Measurements from ENCODE around the gene PRKCZ. TPM values are rescaled to one million over a fixed set of nuclear protein-coding genes. Genes with fewer than 3 reads are reported as not detected.

PRKCZ gene
- total RNA-seq, 1 donor from 2014 or later: 13.9 TPM

DNA sequence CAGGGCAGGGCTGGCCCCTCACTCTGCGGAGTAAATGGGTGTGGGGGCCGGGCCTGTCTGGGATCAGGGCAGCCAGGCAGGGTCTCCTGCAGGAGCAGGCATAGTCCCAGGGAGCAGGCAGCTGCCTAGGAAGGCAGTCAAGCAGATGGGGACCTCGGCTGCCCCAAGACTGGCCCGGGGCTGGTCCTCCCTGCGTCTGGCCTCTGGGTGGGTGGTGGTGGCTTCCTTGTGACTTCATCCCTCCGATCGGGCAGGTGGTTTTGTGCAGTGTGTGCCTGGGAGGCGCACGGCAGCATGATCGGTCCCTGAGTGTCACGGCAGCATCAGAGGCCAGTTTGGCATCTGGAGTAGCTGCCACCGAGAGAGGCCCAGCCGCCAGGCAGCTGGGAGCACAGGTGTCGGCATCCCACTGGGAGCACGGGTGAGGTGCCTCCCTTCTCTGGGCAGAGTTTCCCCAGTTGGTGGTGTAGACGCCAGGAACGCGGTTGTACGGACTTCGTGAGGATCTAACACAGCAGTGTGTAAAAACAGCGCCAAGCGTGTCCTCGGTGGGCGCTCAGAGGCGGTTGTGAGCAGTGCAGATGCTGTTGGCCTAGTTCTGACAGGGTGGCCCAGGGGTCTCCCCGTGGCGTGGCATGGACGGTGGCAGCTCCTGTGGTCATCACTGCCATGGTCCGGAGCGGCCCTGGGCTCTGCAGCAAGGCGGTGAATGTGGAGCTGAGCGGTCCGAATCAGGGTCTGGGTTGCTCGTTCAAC, 45.9 kb downstream of the PRKCZ start:
- DNase-seq (ENCODE audit: low spot score): no peak
- intact Hi-C loops (cut with DNase I): no loop called here

DNA sequence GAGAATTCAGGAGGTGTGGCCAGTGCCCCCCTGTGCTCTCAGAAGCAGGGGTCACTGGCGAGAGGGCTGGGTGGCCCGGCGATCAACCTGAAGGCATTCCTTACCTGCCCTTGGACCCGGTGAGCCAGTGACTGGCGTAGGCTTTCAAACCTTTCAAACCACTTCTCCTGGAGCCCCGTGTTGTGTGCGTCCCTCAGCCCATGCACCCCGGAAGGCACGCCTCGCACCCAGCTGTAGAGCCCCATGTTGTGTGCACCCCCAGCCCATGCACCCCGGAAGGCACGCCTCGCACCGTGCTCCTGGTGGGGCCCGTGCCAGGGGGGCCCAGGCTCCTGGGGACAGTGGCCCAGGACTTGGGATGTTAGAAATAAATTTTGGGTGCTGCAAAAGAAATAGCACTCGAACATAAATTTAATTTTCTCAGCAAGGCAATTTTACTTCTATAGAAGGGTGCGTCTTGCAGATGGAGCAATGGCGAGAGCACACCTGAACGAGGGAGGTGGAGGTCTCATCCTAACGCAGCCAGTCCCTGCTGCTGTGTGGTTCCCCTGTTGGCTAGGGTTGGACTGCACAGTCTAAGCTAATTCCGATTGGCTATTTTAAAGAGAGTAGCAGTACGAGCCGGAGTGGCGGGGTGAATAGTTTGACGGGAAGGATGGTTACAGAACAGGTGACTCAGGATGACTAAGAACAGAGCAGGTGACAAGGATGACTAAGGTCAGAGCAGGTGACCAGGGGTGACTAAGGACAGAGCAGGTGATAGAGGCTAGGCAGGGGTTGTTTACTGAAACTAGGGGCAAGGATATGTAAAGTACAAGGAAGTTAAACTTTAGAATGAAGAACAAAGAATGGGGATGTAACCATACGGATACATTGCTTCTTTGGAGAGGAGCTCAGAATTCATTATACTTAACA, 47.4 kb downstream of the PRKCZ start:
- intact Hi-C loops (cut with DNase I): no loop called here
- DNase-seq (ENCODE audit: low spot score): no peak

DNA sequence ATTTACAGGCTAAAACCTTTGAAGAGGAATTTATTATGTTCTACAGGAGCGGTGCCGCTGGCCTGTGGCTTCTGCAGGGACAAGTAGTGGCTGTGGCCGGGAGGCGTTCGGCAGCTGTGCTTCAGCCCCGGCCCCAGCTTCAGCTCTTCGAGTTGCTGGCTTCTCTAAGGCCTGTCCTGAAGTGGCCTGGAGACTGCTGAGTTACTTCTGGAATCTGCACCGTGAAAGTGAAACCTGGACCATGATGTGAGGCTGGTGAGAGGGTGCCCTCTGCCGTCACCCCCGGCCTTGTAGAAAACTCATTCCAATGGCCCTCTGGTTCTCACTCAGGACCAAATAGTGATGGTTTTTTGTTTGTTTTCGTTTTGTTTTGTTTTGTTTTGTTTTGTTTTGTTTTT, 48.1 kb downstream of the PRKCZ start:
- no peak for DNase-seq (ENCODE audit: low spot score)
- intact Hi-C loops (cut with DNase I): no loop called here

DNA sequence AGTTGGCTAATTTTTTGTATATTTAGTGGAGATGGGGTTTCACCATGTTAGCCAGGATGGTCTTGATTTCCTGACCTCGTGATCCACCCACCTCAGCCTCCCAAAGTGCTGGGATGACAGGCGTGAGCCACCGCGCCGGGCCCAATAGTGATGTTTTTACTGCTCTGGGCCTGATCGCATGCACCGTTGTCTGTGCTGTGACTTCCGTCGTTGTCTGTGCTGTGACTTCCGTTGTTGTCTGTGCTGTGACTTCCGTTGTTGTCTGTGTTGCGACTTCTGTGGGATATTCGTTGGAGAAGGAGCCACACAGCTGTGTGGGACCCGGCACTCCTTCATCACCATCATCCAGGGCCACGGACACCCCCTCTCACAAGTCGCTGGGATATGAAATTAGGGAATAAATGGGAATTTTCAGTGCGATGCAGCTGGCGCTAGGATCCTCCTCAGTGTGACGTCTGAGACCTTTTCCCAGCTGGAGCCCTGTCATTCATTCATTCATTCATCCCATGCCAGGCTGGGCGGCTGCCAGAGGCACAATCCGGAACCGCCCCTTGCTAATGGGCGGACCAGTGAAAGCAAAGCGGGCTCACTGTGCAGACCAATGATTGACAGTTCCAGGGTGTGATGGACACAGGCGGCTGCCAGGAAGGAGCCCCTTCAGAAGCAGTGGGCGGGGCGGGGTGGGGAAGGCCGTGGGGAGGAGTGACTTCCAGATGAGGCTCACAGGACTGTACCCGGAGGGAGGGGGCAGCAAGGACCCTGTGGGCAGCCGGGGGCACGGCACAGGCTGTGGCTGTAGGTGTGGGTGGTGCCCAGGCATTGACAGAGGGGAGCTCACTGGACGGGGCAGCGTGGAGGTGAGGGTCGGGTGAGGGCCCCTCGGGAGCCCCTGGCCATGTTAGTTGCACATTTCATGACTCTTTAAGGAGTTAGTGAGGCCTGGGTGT, 48.9 kb downstream of the PRKCZ start:
- intact Hi-C loops (cut with DNase I): no loop called here
- DNase-seq (ENCODE audit: low spot score): no peak

DNA sequence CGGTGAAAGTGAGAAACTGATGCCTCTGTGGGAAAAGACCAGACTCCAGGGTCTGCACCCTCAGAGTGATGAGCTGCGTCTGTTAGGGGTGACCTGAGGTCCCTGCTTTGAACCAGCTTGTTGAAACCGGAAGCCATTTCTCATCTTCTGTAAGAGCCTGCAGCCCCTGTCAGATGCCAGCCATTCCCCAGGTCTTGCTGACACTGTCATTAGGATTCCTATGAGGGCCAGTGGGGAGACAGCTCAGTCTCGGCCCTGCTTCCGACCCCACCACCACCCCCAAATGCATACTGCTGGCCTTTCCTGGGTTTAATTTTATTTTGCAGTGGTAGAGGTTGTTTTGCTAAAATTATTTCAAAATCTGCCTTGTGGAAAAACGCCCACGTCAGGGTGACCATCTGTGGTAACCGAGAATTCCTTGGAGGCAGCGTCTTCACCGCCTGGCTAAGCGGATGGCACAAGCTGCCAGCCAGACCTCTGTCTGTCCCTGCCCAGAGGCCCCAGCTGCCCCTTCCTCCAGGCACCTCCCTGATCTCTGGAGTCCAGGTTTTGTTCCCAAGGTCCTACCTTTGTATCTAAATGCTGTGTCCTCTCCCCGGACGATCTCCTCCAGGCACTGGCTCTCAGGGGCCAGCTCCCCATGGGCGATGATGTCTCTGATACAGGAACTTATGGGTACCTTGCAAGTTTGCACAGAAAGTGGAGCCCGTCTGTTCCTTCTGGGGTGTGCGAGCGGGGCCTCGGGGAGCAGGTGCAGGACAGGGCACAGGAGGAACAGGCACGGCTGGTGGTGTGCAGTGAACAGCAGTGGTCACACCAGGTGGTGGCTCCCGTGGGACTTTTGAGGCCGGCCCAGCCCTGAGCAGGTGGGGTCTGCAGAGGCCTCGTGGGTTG, 49.9 kb downstream of the PRKCZ start:
- intact Hi-C loops (cut with DNase I): no loop called here
- no peak for DNase-seq (ENCODE audit: low spot score)

DNA sequence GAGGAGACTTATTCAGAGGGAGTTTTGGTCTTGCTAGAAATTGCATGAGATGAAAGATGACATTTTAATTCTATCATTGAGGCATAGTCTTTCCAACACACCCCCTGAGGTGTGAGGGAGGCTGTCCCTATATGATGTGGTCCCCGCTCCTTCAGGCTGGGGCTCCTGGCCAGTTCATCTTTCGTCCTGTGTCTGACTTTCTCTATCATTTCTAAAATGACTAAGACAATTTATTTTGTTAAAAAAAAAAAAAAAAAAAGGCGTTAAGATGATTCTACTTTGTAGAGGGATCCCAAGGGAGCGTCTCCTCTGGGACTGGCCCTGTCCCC, 50.5 kb downstream of the PRKCZ start:
- no peak for DNase-seq (ENCODE audit: low spot score)
- intact Hi-C loops (cut with DNase I): no loop called here

DNA sequence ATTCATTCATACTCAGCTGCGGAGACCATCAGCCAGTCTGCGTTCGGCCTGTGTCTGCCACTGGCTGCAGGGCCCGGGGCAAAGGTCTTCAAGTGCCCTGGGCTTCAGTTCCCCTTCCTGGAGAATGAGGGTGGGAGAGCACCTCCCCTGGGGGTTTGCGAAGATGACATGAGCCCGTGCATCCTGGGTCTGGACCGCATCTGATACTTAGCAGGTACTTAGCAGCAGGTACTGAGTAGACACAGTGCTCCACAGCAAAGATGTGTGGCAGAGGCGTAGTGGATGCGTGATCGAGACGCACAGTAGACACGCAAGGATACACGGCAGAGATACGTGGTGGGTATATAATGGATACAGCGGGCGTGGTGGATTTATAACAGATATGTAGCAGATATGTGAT, 51.3 kb downstream of the PRKCZ start:
- intact Hi-C loops (cut with DNase I): no loop called here

DNA sequence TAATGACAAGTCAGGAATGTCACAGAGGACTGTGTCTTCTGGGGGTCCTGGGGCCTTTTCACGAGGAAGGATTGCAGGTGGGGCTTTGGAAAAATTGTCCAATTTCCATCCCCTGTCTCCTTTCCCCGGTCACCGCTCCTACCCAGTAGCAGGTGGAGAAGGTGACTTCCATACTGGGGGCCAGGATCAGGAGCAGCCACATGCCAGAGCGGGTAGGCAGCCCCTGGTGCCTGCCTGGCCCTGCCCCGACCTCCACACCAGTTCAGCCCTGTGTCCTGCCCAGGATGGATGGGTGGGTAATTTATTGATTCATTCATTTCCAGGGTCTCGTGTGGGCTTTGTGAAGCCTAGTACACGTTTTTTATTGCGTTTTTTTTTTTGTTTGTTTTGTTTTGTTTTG, 51.7 kb downstream of the PRKCZ start:
- no peak for DNase-seq (ENCODE audit: low spot score)
- intact Hi-C loops (cut with DNase I): no loop called here

More for the DNA sequence above, 51.3 kb downstream of the PRKCZ start:
- no peak for DNase-seq (ENCODE audit: low spot score)

DNA sequence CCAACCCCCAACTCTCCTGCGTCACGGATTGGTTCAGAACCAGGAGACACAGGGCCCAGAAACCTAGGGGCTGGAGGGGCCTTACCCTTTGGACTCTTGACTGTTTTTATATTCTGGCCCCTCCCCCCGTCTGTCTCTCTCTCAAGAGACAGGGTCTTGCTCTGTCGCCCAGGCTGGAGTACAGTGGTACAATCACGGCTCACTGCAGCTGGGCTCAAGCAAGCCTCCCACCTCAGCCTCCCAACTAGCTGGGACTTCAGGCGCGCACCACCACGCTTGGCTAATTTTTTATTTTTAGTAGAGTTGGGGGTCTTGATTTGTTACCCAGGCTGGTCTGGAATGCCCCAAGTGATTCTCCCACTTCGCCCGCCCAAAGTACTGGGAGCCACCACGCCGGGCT, 52.5 kb downstream of the PRKCZ start:
- intact Hi-C loops (cut with DNase I): no loop called here

DNA sequence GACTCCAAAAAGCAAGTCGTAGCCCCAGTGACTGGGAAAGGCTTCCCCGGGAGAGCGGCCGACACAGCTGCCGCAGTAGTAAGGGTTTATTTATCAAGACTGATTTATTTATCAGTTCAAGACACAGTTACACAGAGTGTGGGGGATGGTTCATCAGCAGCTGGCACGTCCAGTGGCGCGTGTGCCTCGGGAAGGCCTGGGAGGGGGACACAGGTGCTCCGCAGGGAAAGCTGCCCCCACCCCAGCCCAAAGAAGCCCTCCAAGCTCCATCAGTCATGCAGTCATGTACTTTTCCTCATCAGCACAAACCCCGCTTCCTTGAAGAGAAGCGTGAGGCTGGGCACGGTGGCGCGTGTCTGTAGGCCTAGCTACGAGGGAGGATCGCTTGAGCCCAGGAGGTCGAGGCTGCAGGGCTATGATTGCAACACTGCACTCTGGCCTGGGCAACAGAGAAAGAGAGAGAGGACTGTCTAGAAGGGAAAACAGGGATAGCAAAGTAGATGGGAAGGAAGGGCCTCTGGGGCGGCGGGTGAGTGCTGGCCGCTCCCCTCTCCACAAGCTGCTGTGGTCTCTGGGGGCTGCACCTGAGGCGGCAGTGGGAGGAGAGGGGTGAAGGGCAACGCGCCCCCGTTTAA, 53.2 kb downstream of the PRKCZ start:
- intact Hi-C loops (cut with DNase I): no loop called here
- DNase-seq (ENCODE audit: low spot score): no peak

More for the DNA sequence above, 52.5 kb downstream of the PRKCZ start:
- DNase-seq (ENCODE audit: low spot score): no peak

DNA sequence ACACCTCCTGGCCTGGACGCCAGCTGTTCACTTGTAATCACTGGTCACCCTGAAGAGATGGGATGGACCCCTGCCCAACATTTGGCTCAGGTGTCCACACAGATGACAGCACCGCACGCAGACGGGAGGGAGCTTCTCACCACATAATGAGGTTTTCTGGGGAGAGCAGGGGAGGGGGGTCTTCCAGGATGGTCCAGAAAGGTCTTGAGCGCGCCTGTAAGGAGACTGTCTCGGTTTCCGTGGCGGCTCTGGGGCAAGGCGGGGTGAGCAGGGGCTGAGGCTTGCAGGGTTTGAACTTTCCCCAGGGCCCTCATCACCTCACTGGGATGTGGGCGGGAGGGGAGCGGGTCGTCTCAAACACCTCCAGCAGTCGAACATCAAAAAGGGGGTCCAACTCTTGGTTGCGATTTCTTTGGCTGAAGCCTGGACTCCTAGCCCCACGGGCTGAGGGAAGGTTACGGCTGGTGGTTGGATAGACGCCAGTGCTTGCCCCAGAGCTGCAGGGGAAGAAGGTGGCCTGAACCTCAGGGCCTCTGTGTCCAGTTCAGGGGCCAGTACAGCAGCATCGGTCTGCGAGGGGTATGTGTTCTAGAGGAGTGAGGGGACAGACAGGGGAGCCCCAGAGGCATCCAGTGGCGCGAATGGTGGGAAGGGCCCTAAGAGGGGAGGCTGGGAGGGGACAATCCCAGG, 53.8 kb downstream of the PRKCZ start:
- intact Hi-C loops (cut with DNase I): no loop called here
- no peak for DNase-seq (ENCODE audit: low spot score)

DNA sequence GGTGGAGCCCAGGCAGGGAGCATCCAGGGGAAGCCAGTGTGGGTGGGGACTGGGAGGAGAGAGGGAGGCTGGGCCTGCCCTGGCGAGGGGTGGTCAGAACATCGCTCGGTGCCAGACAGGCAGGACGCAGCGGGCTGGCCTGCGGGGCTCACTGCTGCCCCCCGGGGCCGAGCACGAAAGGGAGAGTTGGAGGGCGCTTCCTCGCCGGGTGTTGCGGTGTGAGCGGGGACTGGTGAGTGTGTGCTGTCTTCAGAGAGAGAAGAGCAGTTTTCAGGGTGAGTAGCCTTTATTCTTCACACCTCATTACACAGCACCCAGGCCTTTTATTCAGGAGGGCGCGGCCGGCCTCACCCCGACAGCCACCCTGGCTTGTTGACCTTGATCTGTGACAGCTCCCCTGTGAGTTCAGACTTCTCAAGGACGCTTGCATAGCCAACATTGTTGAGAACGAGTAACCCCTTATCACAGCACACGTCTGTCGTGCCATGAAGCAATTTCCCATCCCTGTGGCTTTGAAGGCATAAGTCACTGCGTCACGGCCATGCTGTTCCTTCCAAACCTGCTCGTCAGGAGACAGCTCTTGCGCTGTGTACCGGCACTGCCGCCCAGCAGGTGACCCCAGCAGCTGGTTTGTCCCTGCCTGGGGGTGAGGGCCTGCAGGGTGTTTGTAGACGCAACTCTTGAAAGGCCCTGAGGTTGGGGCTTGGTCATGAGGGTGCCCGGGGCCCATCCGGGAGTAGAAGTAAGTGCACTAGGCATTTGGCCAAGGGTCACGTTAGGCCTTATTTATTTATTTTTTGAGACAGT, 54.6 kb downstream of the PRKCZ start:
- intact Hi-C loops (cut with DNase I): no loop called here

DNA sequence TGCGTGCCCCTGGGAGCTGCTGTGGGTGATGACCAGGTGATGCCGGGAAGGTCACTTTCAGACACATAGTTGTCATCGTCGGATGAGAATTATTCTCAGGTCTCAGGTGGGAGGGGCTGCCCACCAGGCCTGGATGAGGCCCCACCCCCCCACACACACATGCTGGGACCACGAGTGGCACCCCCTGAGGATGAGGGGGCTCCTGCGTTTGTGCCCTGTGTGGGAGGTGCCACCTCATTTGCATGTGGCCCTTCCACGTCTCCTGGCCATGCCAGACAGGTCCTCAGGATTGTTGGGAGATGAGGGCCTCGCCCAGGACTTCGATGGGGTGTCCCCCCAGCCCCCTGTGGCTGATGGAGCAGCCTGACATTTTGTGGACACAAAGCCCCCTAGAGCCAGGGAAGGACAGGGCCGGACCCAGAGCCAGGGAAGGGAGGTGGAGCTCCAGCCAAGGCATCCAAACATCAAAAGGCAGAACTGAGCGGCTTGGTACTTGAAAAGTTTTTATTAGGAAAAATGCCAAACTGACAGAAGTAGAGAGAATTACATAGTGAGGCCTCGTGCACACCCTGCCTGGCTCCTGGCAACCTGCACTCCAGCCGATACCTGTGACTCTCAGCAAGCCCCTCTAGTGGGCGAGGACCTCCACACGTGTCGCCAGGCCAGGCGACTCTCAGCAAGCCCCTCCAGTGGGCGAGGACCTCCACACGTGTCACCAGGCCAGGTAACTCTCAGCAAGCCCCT, 55.7 kb downstream of the PRKCZ start:
- no peak for DNase-seq (ENCODE audit: low spot score)
- intact Hi-C loops (cut with DNase I): no loop called here

More for the DNA sequence above, 54.6 kb downstream of the PRKCZ start:
- no peak for DNase-seq (ENCODE audit: low spot score)

DNA sequence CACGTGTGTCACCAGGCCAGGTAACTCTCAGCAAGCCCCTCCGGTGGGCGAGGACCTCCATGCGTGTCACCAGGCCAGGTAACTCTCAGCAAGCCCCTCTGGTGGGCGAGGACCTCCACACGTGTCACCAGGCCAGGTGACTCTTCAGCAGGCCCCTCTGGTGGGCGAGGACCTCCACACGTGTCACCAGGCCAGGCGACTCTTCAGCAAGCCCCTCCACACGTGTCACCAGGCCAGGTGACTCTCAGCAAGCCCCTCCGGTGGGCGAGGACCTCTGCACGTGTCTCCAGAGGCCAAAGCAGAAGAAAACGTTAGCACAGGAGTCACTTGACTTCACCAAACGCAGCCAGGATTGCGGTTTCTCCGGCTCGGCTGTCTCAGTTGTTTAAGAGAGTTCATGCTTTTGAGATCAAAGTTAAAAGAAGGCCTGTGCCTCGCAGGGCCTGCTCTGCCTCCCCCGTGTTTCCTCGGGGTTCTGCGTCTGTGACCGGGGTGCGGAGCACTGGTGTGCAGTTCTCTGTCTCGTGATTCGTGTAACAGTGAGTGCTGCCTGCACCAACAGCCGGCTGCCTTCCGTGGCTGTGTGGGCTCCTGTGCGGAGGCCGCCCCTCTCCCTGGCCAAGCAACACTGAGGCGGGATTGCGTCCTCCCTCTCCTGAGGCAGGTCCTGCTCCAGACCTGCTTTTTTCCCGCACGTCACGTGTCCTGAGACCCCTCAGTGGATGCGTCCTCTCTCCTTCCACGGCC, 56.6 kb downstream of the PRKCZ start:
- intact Hi-C loops (cut with DNase I): no loop called here
- no peak for DNase-seq (ENCODE audit: low spot score)

DNA sequence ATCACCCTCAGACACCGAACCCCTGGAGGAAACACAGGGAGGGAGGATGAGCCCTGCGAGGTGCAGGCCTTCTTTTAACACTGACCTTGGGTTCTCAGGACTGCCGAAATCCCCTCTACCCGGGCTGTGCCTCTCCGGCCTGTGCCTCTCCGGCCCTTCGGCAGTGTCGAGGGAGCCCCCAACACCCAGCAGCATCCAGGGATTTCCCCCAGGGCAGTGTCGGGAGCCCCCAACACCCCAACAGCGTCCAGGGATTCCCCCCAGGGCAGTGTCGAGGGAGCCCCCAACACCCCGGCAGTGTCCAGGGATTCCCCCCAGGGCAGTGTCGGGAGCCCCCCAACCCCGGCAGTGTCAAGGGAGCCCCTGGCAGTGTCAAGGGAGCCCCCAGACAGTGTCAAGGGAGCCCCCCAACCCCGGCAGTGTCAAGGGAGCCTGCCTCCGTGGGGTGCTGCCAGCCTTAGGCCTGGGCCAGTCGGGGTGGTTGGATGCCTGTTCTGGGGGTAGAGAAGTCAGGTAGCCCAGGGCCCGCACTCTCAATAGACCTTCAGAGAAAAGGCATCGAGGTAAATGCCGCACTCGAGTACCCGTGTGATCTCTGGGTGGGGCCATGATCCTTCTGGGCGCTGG, 57.5 kb downstream of the PRKCZ start:
- intact Hi-C loops (cut with DNase I): no loop called here
- DNase-seq (ENCODE audit: low spot score): no peak
